ENCODE results near the gene KCNT1.

DNA sequence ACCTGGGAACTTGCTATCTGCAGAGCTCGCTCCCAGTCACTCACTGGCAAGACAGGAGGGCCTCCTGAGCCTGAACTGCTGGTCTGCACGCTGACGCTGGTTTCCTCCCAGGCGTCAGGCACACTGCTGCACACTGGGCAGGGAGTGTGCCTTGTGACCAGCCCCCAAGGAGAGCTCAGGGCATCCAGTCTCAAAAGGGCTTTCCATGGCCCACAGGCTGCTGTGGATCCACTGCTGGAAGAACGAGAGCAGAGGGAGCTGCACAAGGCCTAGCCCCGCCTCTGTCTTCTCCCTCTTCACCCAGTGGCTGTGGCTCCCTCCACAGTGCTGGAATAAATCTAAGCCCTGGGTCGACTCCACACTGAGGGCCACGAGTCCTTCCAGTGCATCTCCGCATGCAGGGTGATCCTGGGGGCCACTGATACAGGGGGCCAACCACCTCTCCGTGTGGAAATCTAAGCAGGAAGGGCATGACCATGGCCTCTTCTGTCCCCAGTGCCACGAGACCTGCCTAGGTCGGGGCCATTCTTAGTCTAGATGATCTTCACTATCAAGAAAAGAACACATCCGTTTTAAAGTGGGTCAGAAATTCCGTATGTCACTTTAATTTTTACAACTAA lies 111.8 kb downstream of the KCNT1 start:
- TF ChIP-seq CTCF (IDR thresholded peaks at IDR 0.05; ENCODE audit: insufficient read depth, low read depth, low read length) (no peak), EZH2 (IDR thresholded peaks at IDR 0.05; ENCODE audit: insufficient read depth, low read length) (no peak)
